GM12864 (cell line): Measurements from ENCODE around the gene NEAT1.

Experiments used
- DNase-seq: peaks from one replicate; pipeline ENCODE4 v3.0.0-alpha.2; 2011; ENCODE audit warnings: low read depth
- H3K4me3 ChIP-seq: 2 replicates; pipeline ENCODE4 v1.5.1; 2011; ENCODE audit warnings: mild to moderate bottlenecking, low read depth, low read length, control low read depth
- CTCF ChIP-seq: IDR thresholded peaks from 2 replicates; pipeline ENCODE4 v1.5.1; 2011; ENCODE audit warnings: low read depth, mild to moderate bottlenecking, moderate library complexity, low read length, control low read depth, inconsistent platforms; ENCODE audit errors: missing control alignments

The NEAT1 gene

DNA sequence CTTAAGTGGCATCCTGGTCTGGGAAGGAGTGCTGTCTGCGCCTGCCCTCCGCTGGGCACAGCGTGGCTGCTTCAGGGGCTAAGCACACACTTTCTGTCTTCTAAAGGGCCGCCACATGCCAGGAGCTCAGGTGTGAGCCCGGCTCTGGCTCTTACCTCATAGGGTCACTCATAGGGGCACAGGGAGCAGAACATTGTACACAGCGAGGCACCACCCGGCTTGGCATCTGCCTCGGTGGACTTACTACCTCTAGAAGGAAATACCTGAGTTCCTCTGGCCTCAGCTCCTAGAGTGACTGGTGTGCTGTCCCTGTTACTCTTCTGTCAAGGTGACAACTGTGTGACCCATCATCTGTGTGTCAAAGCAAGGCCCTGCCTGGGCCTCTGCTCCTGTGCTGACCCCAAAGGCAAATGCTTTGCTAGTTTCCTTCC is 13.4 kb downstream of the NEAT1 start:
- TF ChIP-seq CTCF = no peak
- H3K4me3 ChIP-seq = no peak overlapping the region
- no peak for DNase-seq

GRCh38 chr11:65436412-65437032 is 13.9 kb downstream of the NEAT1 start:
- DNase-seq = no peak
- H3K4me3 ChIP-seq = no peak overlapping the region
- TF ChIP-seq CTCF = no peak

GRCh38 chr11:65437436-65438227 is 15.0 kb downstream of the NEAT1 start:
- no peak overlapping the region for H3K4me3 ChIP-seq
- no peak for DNase-seq
- TF ChIP-seq CTCF = no peak

DNA sequence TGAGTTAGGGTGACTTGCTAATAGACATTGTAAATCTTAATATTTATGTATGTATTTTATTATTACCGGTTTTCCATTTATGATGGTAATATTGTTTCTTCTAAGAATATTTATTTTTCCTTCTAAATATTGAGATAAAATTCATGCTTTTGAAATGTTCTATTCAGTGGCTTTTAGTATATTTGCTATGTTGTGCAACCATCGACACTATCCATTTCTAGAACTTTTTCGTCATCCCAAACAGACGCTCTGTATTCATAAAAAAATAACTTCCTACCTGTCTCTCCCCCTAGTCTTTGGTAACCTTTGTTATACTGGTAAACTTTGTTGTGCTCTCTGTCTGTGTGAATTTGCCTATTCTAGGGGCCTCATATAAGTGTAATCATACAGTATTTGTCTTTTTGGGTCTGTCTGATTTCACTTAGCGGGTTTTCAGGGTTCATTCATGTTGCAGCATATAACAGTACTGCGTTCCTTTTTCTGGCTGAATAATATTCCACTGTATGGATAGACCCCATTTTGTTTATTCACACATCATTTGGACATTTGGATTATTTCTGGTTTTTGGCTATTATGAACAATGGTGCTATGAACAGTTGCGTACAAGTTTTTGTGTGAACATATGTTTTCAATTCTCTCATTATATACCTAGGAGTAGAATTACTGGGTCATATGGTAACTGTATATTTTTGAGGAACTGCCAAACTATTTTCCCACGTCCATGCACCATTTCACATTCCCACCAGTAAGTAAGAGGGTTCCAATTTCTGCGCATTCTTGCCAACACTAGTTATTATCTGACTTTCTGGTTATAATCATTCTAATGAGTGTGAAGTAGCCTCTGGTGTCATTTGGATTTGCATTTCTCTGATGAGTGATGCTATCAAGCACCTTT is 15.9 kb downstream of the NEAT1 start:
- TF ChIP-seq CTCF = no peak
- no peak overlapping the region for H3K4me3 ChIP-seq
- no peak for DNase-seq

DNA sequence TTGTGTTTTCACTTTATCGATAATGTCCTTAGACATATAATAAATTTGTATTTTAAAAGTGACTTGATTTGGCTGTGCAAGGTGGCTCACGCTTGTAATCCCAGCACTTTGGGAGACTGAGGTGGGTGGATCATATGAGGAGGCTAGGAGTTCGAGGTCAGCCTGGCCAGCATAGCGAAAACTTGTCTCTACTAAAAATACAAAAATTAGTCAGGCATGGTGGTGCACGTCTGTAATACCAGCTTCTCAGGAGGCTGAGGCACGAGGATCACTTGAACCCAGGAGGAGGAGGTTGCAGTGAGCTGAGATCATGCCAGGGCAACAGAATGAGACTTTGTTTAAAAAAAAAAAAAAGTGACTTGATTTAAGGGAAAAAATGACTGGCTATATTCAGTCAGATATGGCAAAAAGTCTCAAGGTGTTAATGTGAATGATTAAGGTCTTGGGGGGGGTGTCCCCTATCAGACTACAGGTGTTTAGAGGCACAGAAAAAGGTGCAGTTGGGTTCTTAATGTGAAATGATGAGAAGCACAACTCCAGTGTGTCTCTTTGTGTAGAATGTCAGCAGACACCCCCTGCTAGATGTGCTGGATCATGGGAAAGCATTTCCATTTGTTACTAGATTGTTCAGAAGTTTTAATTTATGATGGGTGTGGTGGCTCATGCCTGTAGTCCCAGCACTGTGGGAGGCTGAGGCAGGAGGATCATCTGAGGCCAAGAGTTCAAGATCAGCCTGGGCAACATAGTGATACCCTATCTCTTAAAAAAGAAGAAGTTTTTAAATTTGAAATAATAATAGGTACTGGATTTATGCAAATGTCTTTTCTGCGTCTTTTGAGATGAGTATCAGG is 17.0 kb downstream of the NEAT1 start:
- no peak for TF ChIP-seq CTCF
- DNase-seq = no peak
- H3K4me3 ChIP-seq = no peak overlapping the region

- H3K4me3 ChIP-seq = no peak overlapping the region; the same call in 1 of the 2 replicates
- no peak for TF ChIP-seq CTCF
- DNase-seq = peak; percentile 92
Measured at GRCh38 chr11:65440831-65441499, 18.4 kb downstream of the NEAT1 start.
